ENCODE results near the gene PPM1M.
A peak's percentile ranks its signal among the peaks of the same experiment; 100 is the strongest.

Gene PPM1M, protein sequence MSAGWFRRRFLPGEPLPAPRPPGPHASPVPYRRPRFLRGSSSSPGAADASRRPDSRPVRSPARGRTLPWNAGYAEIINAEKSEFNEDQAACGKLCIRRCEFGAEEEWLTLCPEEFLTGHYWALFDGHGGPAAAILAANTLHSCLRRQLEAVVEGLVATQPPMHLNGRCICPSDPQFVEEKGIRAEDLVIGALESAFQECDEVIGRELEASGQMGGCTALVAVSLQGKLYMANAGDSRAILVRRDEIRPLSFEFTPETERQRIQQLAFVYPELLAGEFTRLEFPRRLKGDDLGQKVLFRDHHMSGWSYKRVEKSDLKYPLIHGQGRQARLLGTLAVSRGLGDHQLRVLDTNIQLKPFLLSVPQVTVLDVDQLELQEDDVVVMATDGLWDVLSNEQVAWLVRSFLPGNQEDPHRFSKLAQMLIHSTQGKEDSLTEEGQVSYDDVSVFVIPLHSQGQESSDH

GRCh38 chr3:52245322-52246263 is at the start of gene PPM1M:
PPM1M (plus strand) TSS chr3:52245759; CDS start chr3:52245825, 66 bp downstream.
- DNase-seq: peak; percentile 48

- no peak for DNase-seq
Observed at GRCh38 chr3:52195823-52196331, 49.7 kb upstream of the PPM1M start.

- DNase-seq: no peak
Observed at GRCh38 chr3:52196977-52197376, 48.6 kb upstream of the PPM1M start.

- no peak for DNase-seq
Observed at GRCh38 chr3:52197499-52197841, 48.1 kb upstream of the PPM1M start.

DNA sequence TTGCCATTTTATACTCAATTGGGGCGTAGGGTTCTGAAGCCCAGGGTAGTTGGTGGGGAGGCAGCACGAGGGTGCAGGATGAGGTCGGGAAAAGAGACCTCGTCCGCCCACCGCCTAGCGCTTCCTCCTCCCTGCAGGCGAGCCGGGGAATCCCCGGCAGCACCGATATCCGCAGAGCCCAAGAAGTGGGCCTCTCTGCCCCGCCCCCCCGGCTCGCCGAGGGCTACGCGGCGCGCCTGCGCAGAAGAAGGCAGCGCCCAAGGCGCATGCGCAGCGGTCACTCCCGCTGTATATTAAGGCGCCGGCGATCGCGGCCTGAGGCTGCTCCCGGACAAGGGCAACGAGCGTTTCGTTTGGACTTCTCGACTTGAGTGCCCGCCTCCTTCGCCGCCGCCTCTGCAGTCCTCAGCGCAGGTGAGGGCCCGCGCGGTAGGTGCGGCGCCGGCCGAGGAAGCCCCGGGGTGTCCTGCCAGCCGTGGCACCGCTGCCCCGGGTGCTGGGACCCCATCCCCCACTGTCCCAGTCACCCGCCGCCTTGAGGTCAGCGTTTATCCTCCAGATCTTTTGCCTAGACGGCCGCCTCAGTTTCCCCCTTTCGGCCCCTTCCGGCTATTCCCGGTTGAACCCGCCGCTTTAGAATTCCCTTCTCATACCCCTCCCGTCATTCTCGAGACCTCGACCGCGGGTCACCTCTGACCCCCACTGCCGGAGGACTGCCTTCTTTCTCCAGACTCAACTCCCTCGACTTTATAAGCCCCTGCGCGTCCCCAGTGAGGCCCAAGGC is 47.5 kb upstream of the PPM1M start, which contains the start of gene ALAS1:
TSS of gene ALAS1 (plus strand) at position 319 of the 784 bp plus-strand sequence. CDS start 1,082 bp downstream, outside the sequence.
- DNase-seq: peak; percentile 93

- DNase-seq: no peak
Observed at GRCh38 chr3:52198643-52199608, 46.6 kb upstream of the PPM1M start.

- no peak for DNase-seq
Observed at GRCh38 chr3:52200981-52201679, 44.4 kb upstream of the PPM1M start.

- no peak for DNase-seq
Observed at GRCh38 chr3:52202384-52203077, 43.0 kb upstream of the PPM1M start.

DNA sequence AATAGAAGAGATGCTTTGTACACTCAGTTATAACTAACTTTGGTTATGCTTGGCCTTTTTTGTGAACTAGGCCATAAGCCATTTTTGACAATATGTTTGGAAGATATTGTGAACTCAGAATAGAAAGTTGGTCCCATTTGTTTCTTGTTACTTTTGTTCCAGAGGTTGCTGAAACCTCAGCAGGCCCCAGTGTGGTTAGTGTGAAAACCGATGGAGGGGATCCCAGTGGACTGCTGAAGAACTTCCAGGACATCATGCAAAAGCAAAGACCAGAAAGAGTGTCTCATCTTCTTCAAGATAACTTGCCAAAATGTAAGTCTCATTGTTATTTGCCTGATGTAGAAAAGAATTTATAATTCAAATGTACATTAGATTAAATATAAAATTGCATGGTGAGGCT is 41.9 kb upstream of the PPM1M start:
- no peak for DNase-seq

DNA sequence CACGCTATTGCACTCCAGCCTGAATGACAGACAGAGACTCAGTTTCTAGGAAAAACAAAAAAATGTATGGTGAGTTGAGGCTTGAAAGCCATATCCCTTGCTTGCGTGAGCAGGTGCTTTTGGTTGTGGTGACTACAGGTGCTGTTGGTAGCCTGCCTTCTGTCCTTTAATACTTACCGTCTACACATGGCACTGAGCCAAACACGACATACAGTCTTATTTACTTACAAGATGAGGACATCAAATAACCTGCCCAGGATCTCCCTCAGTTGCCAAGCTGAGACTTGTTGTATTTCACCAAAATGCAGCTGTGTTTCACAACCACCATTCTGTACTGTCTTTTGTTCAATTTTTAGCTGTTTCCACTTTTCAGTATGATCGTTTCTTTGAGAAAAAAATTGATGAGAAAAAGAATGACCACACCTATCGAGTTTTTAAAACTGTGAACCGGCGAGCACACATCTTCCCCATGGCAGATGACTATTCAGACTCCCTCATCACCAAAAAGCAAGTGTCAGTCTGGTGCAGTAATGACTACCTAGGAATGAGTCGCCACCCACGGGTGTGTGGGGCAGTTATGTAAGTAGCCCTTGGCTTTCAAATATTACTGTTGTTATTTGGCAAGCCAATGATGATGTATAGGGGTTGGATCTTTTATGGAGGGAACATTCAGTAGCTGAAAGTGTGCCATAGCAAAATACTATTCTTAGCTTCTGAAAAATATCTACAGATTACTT is 41.1 kb upstream of the PPM1M start:
- no peak for DNase-seq

DNA sequence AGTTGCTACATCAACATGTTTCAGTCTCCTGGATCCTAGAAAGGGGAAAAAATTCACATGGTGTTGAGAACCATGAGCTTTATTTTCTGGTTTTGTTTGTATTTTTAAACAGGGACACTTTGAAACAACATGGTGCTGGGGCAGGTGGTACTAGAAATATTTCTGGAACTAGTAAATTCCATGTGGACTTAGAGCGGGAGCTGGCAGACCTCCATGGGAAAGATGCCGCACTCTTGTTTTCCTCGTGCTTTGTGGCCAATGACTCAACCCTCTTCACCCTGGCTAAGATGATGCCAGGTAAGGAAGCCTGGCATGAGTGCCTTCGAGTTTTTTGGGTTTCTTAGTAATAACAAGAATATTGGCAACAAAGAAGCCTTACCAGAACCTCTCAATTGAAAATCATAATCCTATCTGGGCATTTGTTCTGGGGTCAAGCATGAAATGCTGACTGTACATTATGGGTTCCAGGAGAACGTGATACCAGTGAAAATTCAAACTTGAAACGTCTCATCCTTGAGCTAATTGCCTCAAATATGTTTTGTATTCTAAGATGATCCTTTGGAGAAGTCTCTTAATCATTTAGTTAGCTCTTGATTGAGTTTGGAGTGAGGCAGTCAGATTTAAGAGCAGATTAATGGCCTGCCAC is 39.7 kb upstream of the PPM1M start:
- no peak for DNase-seq

DNA sequence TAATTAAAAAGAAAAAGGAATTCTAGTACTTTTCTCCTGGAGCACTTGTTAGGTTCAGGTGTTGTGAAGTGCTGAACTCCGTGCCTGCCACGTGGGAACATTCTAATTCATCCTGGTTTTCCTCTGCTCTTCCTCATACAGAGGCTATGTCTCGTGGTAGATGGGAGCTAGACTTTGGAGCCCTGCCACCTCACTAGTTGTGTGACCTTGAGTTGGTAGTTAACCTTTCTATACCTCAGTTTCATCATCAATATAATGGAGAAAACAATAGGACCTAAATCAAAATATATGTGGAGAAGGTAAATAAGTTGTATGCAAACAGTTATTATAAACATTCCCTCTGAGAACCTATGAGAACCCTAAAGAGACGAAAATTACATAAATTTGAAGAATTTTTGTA is 37.0 kb upstream of the PPM1M start:
- DNase-seq: no peak

GRCh38 chr3:52210037-52210436 is 35.5 kb upstream of the PPM1M start:
- DNase-seq: no peak

DNA sequence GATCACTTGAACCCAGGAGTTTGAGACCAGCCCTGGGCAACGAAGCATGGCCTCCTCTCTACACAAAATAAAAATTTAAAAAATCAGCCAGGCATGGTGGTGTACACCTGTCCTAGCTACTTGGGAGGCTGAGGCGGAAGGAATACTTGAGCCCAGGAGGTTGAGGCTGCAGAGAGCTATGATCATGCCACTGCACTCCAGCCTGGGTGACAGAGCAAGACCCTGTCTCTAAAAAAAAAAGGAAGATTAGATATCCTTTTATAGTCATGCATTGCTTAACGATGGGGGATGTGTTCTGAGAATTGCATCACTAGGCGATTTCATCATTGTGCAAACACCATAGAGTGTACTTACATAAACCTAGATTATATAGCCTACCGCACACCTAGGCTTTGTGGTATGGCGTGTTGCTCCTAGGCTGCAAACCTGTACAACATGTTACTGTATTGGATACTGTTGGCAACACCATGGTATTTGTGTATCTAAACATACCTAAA is 35.0 kb upstream of the PPM1M start:
- DNase-seq: no peak

DNA sequence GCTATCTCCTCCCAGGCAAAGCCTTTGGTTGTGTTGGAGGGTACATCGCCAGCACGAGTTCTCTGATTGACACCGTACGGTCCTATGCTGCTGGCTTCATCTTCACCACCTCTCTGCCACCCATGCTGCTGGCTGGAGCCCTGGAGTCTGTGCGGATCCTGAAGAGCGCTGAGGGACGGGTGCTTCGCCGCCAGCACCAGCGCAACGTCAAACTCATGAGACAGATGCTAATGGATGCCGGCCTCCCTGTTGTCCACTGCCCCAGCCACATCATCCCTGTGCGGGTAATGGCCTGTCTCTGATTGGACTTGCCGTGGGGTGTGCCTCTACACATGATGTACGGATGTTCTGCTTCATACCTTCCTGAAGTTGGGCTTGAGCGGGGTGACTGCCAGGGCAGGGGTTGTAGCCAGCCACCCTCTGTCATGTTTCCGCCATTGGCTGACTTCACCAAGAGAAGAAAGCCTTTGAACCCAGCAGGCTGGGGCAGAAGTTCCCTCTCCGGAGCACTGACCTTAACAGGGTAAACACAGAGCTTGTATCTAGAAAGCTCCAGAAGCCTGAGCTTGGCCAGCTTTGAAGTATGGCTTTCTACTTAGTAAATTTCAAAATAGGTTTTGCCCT is 34.2 kb upstream of the PPM1M start:
- no peak for DNase-seq

DNA sequence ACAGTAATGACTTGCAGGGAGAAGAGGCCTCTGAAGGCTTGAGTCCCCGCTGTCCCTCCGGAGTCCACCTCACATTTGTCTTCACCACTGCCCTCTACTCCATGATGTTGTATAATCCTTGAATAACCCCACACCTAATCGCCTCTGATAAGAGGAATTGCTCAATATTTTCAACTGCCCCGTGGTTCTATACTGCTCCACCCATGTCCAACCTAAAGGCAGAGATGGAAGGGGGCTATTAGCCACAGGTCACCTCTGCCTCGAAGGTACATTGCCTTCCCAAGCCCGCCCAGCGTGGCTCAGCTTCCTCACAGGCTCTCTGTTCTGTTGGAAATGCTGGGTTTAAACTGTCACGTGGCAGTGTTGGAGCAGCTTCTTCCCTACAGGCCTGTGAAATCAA is 32.6 kb upstream of the PPM1M start:
- no peak for DNase-seq

- no peak for DNase-seq
Observed at GRCh38 chr3:52213901-52214300, 31.7 kb upstream of the PPM1M start.

GRCh38 chr3:52215351-52215750 is 30.2 kb upstream of the PPM1M start:
- no peak for DNase-seq

Measured in stimulated activated CD4-positive, alpha-beta T cell treated with anti-CD3 and anti-CD28 coated beads, Interleukin-4, amount 100 ng/mL, for 24 hours (primary cell).